Glutamatergic neuron (in vitro differentiated cells): ENCODE measurements around the gene ASB2. TPM values are rescaled to one million over a fixed set of nuclear protein-coding genes. Genes with fewer than 3 reads are reported as not detected.

Experiments
- DNase-seq: peaks from one replicate; pipeline ENCODE4 v3.0.0; 2022
- H3K27ac Mint-ChIP-seq: one replicate; pipeline ENCODE4 v1.8.0; 2020; ENCODE audit warnings: mild to moderate bottlenecking, mixed read lengths, inconsistent platforms; ENCODE audit not compliant: unreplicated experiment
- H3K27me3 Mint-ChIP-seq: one replicate; pipeline ENCODE4 v1.8.0; 2020; ENCODE audit warnings: mild to moderate bottlenecking, moderate library complexity, mixed read lengths, inconsistent platforms; ENCODE audit not compliant: unreplicated experiment
- H3K36me3 Mint-ChIP-seq: one replicate; pipeline ENCODE4 v1.8.0; 2020; ENCODE audit warnings: mild to moderate bottlenecking, mixed read lengths, inconsistent platforms; ENCODE audit not compliant: unreplicated experiment
- H3K4me1 Mint-ChIP-seq: one replicate; pipeline ENCODE4 v1.8.0; 2020; ENCODE audit warnings: mild to moderate bottlenecking, low read depth, mixed read lengths, inconsistent platforms; ENCODE audit not compliant: unreplicated experiment
- H3K4me3 Mint-ChIP-seq: one replicate; pipeline ENCODE4 v1.8.0; 2020; ENCODE audit warnings: mild to moderate bottlenecking, mixed read lengths, inconsistent platforms; ENCODE audit not compliant: unreplicated experiment
- H3K9me3 Mint-ChIP-seq: one replicate; pipeline ENCODE4 v1.8.0; 2020; ENCODE audit warnings: mild to moderate bottlenecking, moderate library complexity, mixed read lengths, inconsistent platforms; ENCODE audit not compliant: unreplicated experiment
- long read RNA-seq: library from polyadenylated mRNA; unstranded; transcript quantifications from one replicate; pipeline ENCODE4 v2.0.0, GENCODE V29; 2020; ENCODE audit not compliant: unreplicated experiment
- total RNA-seq: library from RNA; stranded (reverse); fragmentation: NEBNext Ultra II Directional; extraction: Animal tissue kit (Norgen Biotek cat#: 25700); gene quantifications from one replicate; pipeline ENCODE4 v1.2.1, GENCODE V29; 2021; ENCODE audit not compliant: unreplicated experiment
- TF ChIP-seq, protein P1 (sequence below): fragments of 200-600 bp; sonication (generic); IDR thresholded peaks from one replicate; pipeline ENCODE4 v1.5.0; 2021; ENCODE audit not compliant: partially characterized antibody, unreplicated experiment

The ASB2 gene, protein sequence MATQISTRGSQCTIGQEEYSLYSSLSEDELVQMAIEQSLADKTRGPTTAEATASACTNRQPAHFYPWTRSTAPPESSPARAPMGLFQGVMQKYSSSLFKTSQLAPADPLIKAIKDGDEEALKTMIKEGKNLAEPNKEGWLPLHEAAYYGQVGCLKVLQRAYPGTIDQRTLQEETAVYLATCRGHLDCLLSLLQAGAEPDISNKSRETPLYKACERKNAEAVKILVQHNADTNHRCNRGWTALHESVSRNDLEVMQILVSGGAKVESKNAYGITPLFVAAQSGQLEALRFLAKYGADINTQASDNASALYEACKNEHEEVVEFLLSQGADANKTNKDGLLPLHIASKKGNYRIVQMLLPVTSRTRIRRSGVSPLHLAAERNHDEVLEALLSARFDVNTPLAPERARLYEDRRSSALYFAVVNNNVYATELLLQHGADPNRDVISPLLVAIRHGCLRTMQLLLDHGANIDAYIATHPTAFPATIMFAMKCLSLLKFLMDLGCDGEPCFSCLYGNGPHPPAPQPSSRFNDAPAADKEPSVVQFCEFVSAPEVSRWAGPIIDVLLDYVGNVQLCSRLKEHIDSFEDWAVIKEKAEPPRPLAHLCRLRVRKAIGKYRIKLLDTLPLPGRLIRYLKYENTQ
- 16.6 TPM for total RNA-seq
- long read RNA-seq, transcript ASB2-201 (8 exons, 2,743 nt) = major isoform, 16 of 22 reads
- long read RNA-seq, partial matches to known transcripts = 1 of 22 reads
- long read RNA-seq, other reads (novel, unspliced or antisense) = 1 of 22 reads

DNA sequence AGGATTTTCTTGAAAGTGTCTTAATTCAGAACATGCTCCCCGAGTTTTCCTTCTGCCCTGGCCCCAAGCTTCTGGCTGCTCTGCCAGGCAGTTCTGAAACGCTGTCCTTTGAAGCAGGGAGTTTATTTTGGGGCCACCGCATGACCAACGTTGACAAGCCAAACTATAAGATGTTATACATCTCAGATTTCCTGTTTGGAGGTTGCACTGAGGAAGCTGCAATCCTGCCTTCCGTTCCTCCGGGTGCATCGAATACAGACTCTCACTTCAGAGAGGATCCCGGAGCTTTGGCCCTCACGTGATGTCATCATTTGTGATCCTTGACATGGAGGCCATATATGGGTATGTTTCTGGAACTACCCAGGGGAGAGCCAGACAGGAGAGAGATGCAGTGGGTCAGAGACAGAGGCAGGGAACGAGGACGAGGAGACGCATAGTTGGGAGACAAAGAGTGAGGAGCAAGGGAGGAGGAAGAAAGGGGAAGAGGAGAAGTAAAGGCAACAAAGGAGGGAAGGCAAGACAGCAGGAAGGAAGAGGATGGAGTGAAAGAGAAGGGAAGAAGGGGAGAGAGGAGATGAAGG is at the start of gene ASB2:
Gene ASB2 (minus strand): TSS at position 94 of the 581 bp plus-strand sequence. CDS start 12,031 bp downstream, outside the sequence.
- TF ChIP-seq, protein P1, sequence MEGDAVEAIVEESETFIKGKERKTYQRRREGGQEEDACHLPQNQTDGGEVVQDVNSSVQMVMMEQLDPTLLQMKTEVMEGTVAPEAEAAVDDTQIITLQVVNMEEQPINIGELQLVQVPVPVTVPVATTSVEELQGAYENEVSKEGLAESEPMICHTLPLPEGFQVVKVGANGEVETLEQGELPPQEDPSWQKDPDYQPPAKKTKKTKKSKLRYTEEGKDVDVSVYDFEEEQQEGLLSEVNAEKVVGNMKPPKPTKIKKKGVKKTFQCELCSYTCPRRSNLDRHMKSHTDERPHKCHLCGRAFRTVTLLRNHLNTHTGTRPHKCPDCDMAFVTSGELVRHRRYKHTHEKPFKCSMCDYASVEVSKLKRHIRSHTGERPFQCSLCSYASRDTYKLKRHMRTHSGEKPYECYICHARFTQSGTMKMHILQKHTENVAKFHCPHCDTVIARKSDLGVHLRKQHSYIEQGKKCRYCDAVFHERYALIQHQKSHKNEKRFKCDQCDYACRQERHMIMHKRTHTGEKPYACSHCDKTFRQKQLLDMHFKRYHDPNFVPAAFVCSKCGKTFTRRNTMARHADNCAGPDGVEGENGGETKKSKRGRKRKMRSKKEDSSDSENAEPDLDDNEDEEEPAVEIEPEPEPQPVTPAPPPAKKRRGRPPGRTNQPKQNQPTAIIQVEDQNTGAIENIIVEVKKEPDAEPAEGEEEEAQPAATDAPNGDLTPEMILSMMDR = no peak
- H3K27ac Mint-ChIP-seq = peak within 1 kb of the TSS; percentile 87
- H3K36me3 Mint-ChIP-seq = peaks cover 5% of the 10 kb centered on the region
- H3K27me3 Mint-ChIP-seq = peaks cover 15% of the 10 kb centered on the region
- no peak for DNase-seq
- H3K4me1 Mint-ChIP-seq = peaks cover 41% of the 10 kb centered on the region
- H3K9me3 Mint-ChIP-seq = peaks cover 23% of the 10 kb centered on the region
- H3K4me3 Mint-ChIP-seq = peak within 1 kb of the TSS; percentile 59

DNA sequence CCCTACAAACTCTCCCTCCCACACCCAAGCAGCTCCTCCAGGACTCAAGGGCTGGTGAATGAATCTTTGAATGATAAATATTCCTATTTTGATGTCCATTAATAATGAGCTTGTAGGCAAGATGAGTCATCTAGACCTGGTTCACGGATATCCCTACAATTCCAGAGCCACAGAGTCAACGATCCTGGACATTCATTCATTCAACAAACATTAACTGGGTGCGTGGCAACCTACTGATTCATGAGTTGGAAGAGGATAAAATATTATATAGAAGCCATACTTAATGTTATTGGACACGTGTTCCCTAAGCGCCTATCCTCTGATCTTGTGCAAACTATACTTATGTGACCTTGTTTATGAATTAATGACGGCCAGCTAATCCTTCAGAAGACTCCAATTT is 49.4 kb upstream of the ASB2 start:
- TF ChIP-seq, protein P1 = no peak
- peaks cover 11% of the 10 kb centered on the region for H3K27me3 Mint-ChIP-seq
- no peaks in the 10 kb centered on the region for H3K36me3 Mint-ChIP-seq
- peak overlapping the region; percentile 1 for H3K27ac Mint-ChIP-seq
- peaks cover 3% of the 10 kb centered on the region for H3K4me1 Mint-ChIP-seq
- no peak for DNase-seq
- H3K9me3 Mint-ChIP-seq = no peaks in the 10 kb centered on the region
- H3K4me3 Mint-ChIP-seq = peak overlapping the region; percentile 77

DNA sequence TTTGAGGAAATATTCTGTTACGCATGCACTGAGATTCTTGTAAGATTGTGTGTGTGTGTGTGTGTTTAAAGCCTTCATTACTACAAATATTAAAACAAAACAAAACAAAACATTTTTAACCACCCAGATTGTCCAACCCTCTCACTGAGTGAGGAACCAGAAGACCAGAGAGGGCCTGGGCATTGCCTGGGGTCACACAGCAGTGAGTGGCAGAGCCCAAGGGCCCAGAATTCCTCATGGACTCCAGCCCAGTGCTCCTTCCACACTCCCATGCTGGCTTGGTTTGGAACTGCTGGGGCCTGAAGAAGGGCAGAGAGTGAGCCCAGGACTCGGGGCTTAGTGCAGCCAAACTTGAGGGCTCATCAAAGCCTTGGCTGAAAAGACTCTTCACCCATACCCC is 48.2 kb upstream of the ASB2 start:
- DNase-seq = no peak
- no peak overlapping the region for H3K27ac Mint-ChIP-seq
- H3K4me3 Mint-ChIP-seq = no peak overlapping the region
- H3K4me1 Mint-ChIP-seq = peaks cover 6% of the 10 kb centered on the region
- H3K9me3 Mint-ChIP-seq = no peaks in the 10 kb centered on the region
- H3K27me3 Mint-ChIP-seq = peaks cover 8% of the 10 kb centered on the region
- TF ChIP-seq, protein P1 = no peak
- H3K36me3 Mint-ChIP-seq = no peaks in the 10 kb centered on the region

GRCh38 chr14:94022532-94023411 is 46.4 kb upstream of the ASB2 start:
- H3K27ac Mint-ChIP-seq = no peak overlapping the region
- H3K36me3 Mint-ChIP-seq = no peaks in the 10 kb centered on the region
- TF ChIP-seq, protein P1 = no peak
- H3K9me3 Mint-ChIP-seq = peaks cover 1% of the 10 kb centered on the region
- H3K4me1 Mint-ChIP-seq = peaks cover 6% of the 10 kb centered on the region
- DNase-seq = no peak
- H3K4me3 Mint-ChIP-seq = no peak overlapping the region
- peaks cover 1% of the 10 kb centered on the region for H3K27me3 Mint-ChIP-seq
